Measurements from ENCODE around the gene ZCCHC14.

GRCh38 chr16:87361916-87362619 lies 130.8 kb downstream of the ZCCHC14 start:
- no peak for TF ChIP-seq MTF1 (CRISPR knock-in tag; IDR thresholded peaks at IDR 0.05)
- TF ChIP-seq ATF4 (CRISPR knock-in tag; IDR thresholded peaks at IDR 0.05), result no peak
- TF ChIP-seq ZNF678 (CRISPR knock-in tag; IDR thresholded peaks at IDR 0.05), result no peak

Measured in HepG2 (cell line).